ENCODE measurements around the gene ALPL. TPM values are rescaled to one million over a fixed set of nuclear protein-coding genes. Genes with fewer than 3 reads are reported as not detected.
"Not testable (repeated sequence)": the region's sequence is repeated elsewhere in the genome, so short reads cannot be mapped to it uniquely, and the experiment has no call there.

The ALPL gene
- 1 to 10 TPM; 1.6 to 1.7 TPM for total RNA-seq

- H3K27ac ChIP-seq = no peak within 1 kb of the TSS
- no peak for DNase-seq
- peaks cover 6% of the 10 kb centered on the region for H3K27me3 ChIP-seq
- H3K4me3 ChIP-seq = no peak within 1 kb of the TSS
- peak within 1 kb of the TSS in 1 of 2 donors; percentile 40 for H3K9ac ChIP-seq (ENCODE audit: low read depth in 2 of 2, low read length in 2 of 2)
- H3K9me3 ChIP-seq = no peaks in the 10 kb centered on the region
- intact Hi-C loops (cut with DNase I) = loop anchor here (2.0 to 10.0 kb wide), 3 partner anchors 25 to 149 kb away; no protein-coding TSS in a partner anchor
- no peaks in the 10 kb centered on the region for H3K36me3 ChIP-seq
- TF ChIP-seq, protein P1, sequence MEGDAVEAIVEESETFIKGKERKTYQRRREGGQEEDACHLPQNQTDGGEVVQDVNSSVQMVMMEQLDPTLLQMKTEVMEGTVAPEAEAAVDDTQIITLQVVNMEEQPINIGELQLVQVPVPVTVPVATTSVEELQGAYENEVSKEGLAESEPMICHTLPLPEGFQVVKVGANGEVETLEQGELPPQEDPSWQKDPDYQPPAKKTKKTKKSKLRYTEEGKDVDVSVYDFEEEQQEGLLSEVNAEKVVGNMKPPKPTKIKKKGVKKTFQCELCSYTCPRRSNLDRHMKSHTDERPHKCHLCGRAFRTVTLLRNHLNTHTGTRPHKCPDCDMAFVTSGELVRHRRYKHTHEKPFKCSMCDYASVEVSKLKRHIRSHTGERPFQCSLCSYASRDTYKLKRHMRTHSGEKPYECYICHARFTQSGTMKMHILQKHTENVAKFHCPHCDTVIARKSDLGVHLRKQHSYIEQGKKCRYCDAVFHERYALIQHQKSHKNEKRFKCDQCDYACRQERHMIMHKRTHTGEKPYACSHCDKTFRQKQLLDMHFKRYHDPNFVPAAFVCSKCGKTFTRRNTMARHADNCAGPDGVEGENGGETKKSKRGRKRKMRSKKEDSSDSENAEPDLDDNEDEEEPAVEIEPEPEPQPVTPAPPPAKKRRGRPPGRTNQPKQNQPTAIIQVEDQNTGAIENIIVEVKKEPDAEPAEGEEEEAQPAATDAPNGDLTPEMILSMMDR (IDR thresholded peaks at IDR 0.05) = no peak
- peaks cover 3% of the 10 kb centered on the region for H3K4me1 ChIP-seq
These were observed at the start of gene ALPL for GRCh38 chr1:21509351-21510112. Gene ALPL, plus strand, starts transcription at chr1:21509423. Its CDS starts 44,659 bp downstream, at chr1:21554082.

DNA sequence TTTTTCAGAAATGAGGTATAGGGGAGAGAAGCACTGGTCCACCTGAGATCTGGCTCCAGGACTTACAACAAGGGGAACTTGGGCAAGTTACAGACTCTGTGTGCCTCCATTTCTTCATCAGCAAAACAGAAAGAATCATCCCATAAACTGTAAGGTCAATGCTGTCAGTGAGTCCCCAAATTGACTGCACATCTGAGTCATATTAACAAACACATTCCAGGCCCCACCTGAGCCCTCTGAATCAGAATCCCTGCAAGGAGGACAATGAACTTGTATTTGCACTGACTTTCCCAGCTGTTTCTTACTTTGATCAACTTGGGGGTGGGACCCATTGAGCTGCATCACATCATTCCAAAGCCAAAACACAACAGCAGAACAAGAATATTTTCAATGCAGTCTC is 44.1 kb upstream of the ALPL start:
- DNase-seq; H3K4me1 ChIP-seq; H3K4me3 ChIP-seq; intact Hi-C loops (cut with DNase I); H3K36me3 ChIP-seq; H3K9me3 ChIP-seq; H3K27me3 ChIP-seq; H3K9ac ChIP-seq (ENCODE audit: low read depth in 2 of 2, low read length in 2 of 2); H3K27ac ChIP-seq: not testable (repeated sequence)

DNA sequence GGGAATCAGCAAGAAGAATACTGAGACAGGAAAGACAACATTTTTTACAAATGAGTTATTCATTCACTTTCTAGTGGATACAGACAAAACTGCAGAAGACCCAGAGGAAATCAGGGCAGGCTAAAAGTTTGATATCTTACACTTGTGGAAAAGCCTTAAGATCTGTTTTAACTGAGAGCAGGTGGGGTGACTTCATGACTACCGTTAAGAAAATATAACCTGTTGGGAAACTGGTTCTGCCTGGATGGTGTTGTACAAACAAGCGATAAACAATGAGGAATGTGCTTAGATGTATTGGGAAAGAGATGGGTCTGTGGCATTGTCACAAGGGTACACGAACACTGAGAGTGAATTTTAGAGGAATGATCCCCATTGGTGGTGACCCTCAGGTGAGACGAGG is 41.3 kb upstream of the ALPL start:
- DNase-seq; H3K27ac ChIP-seq; H3K36me3 ChIP-seq; H3K4me3 ChIP-seq; H3K4me1 ChIP-seq; intact Hi-C loops (cut with DNase I); H3K27me3 ChIP-seq; H3K9ac ChIP-seq (ENCODE audit: low read depth in 2 of 2, low read length in 2 of 2); H3K9me3 ChIP-seq: not testable (repeated sequence)

DNA sequence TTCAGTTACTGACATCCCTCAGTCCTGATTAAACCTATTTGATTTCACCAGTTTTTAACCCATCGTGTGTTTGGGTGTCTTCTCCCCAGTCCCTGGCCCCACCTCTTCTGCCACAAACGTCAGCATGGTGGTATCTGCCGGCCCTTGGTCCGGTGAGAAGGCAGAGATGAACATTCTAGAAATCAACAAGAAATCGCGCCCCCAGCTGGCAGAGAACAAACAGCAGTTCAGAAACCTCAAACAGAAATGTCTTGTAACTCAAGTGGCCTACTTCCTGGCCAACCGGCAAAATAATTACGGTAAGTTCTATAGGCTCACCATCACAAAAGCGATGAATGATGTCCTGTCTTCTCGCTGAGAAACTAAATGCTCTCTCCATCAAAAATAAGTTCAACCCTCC is 40.6 kb upstream of the ALPL start:
- Histone ChIP-seq H3K9ac (ENCODE audit: low read depth in 2 of 2, low read length in 2 of 2) (no peak overlapping the region), H3K27me3 (no peaks in the 10 kb centered on the region), H3K4me3 (no peak overlapping the region), H3K36me3 (no peaks in the 10 kb centered on the region), H3K4me1 (no peaks in the 10 kb centered on the region), H3K9me3 (no peaks in the 10 kb centered on the region), H3K27ac (no peak overlapping the region)
- intact Hi-C loops (cut with DNase I) = no loop called here
- DNase-seq = no peak
- TF ChIP-seq, protein P1 (IDR thresholded peaks at IDR 0.05) = no peak

- H3K9me3 ChIP-seq = no peaks in the 10 kb centered on the region
- TF ChIP-seq, protein P1 (IDR thresholded peaks at IDR 0.05) = no peak
These were observed 39.6 kb upstream of the ALPL start for GRCh38 chr1:21469581-21469980.

GRCh38 chr1:21472861-21473260 is 36.4 kb upstream of the ALPL start:
- Histone ChIP-seq H3K27me3 (no peaks in the 10 kb centered on the region), H3K9ac (ENCODE audit: low read depth in 2 of 2, low read length in 2 of 2) (no peak overlapping the region), H3K4me1 (no peaks in the 10 kb centered on the region), H3K4me3 (no peak overlapping the region), H3K27ac (no peak overlapping the region), H3K36me3 (no peaks in the 10 kb centered on the region), H3K9me3 (no peaks in the 10 kb centered on the region)
- intact Hi-C loops (cut with DNase I) = no loop called here
- TF ChIP-seq, protein P1 (IDR thresholded peaks at IDR 0.05) = no peak
- no peak for DNase-seq

More at GRCh38 chr1:21469581-21469980, 39.6 kb upstream of the ALPL start:
- H3K27ac ChIP-seq = no peak overlapping the region
- H3K4me1 ChIP-seq = no peaks in the 10 kb centered on the region
- no peaks in the 10 kb centered on the region for H3K27me3 ChIP-seq
- no peak overlapping the region for H3K9ac ChIP-seq (ENCODE audit: low read depth in 2 of 2, low read length in 2 of 2)
- intact Hi-C loops (cut with DNase I) = no loop called here
- no peak for DNase-seq
- H3K36me3 ChIP-seq = no peaks in the 10 kb centered on the region
- H3K4me3 ChIP-seq = no peak overlapping the region
